Activated CD4-positive, alpha-beta T cell treated with anti-CD3 and anti-CD28 coated beads for 4 hours (primary cell): ENCODE measurements around the gene SLC25A24.
"Not testable (repeated sequence)": the region's sequence is repeated elsewhere in the genome, so short reads cannot be mapped to it uniquely, and the experiment has no call there.

Experiments
- DNase-seq, 2 donors: peaks; one replicate each; pipeline ENCODE4 v3.0.0-alpha.2; 2020

Gene SLC25A24

DNA sequence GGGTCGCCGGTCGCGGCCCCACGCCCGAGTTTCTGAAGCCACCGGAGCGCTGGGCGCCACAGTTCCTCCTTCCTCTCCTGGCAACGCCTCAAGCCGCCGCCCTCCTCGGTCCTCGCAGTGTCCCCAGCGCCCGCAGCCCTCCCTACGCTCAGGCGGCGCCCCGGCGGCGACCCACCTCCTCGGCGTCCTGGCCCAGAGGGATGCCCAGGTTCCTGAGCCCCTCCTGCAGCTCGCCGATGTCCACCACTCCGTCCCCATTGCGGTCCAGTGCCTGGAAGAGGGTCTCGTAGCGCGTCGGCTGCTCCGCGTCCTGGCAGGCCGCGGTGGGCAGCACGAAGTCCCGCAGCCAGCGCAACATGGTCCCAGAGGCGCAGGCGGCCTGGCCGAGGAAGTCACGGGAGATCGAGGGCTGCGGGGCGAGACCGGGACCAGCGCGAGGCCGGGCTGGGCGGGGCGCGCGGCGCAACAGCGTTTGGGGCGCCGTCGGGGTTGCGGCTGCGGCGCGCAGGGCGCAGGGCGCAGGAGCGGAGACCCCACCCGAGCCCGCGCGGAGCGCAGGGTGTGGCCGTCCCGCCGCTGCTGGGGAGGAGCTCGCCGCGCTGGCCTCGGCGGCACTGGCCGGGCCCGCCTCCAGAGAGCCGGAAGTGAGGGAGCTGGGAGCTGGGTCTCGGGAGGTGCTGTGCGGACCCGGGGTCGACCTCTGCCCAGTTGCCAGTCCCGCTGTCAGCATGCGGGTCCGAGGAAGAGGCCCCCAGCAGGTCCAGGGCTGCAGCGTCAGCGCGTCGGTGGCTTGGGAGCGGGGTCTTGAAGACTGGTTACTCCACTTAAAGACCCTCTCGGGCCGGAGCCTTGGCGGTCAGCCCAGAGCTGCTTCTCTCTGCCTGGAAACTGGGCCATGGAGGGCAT lies at the start of gene SLC25A24:
SLC25A24 (minus strand) TSS at position 563 of the 906 bp plus-strand sequence; CDS start at position 358, 205 bp downstream.
- peak; percentile 52 to 62 for DNase-seq

DNA sequence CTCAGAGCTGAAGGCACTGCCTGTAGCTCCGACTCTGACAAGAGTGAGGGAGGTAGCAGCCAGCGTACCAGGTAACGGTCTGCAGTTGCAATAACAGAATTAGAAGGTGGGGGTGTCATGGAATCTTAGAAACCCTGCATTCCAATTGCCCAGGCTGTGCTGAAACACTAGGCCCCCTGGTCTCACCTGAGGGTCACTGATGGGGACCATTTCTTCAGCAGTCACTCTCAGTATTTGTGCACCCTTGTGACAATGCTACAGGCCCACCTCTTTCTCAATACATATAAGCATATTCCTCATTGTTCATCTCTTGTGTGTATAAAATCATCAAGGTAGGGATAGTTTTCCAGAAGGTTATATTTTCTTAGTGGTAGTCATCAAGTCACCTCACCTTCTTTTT lies 43.8 kb upstream of the SLC25A24 start, which contains the start of gene NBPF4:
NBPF4 (minus strand) TSS at position 101 of the 400 bp plus-strand sequence. CDS start 315 bp downstream, outside the sequence.
- not testable (repeated sequence) for DNase-seq

DNA sequence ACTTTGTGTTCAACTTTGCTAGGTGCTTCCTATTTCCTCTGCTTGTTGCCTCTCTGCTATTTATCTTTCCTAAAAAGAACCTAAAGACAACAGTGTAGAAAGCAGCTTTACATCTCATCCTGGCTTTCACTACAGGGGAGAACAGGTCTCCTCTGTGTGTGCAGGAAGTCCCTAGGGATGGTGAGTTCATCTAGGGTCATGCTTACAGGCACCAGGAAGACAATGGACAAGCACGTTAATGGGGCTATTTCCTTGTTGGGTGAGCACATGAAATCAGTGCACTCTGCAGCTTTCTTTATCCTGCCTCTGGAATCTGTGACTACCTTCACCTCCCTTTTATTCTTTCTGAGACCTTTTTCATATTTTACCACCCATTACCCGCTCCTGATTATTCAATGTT lies 39.3 kb upstream of the SLC25A24 start:
- DNase-seq = not testable (repeated sequence)

DNA sequence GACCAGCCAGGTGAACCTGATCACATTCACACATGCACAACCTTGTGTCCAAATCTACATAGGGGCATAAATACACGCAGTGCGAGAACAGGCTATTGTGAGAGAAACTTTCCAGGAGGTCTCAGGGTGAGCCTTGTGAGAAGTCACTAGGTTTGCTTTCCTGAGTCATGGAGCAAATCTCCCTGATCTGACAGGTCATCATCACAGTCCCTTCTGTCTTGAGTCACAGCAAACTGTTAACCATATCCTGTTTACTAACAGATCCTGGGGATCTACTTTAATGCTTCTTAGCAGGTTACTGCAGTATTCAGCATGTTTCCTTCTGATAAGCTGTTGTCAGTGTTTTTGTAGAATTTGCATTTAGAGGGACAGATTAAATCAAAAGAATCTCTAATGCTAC lies 35.2 kb upstream of the SLC25A24 start:
- not testable (repeated sequence) for DNase-seq

DNA sequence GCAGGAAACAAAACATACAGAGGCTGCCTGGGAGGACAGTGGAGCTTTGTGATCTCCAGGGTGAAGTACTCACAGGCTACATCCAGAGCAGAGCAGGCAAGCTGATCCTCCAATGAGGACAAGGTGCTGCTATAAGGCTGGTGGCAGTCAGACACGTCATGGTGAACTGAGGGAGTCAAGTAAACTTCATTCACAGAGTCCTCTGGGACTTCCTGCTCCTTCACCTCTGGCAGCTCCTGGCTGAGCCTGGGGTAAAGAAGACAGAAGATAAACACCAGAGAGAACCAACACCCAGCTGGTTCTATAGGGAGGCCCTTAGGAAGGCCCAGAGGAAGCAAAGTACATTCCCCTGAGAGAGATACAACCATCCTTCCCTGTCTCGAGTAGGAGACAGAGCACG lies 32.0 kb upstream of the SLC25A24 start:
- not testable (repeated sequence) for DNase-seq

DNA sequence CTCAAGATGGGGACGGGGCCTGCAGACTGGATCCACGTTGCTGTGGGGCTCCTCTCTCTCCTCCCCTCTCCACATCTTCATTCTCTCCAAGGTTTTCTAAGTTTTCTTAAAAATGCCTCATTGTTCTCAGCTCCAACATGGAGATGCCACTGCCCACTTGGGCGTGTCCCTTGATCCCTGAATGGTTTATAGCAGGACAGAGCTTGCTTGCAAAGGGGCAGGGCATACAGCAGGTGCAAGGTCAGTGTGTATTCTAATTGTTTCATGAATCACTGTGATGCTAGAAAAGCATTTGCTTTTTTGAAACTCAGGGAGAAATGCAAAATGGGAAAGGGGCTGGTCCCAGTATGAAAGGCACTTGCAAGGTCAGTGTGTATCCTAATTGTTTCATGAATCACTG lies 29.8 kb upstream of the SLC25A24 start:
- DNase-seq = not testable (repeated sequence)

DNA sequence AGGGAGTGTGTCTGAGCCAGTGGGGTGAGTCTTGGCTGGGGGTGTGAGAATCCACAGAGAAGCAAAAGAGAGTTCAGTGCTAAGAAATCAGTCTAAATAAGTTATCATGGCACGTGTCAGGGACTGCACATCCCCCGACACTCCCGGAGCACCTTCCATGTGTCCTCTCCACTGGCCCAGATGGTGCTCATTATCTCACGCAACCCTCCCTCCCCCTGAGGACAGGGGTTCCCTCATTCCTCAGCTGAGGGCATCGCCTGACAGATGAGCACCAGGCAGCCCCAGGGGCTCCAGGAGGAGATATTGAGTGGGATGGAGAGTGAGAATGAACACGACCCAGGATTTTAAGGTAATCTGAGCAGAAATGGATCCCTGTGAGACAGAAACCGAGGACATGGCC lies 27.6 kb upstream of the SLC25A24 start:
- not testable (repeated sequence) for DNase-seq

DNA sequence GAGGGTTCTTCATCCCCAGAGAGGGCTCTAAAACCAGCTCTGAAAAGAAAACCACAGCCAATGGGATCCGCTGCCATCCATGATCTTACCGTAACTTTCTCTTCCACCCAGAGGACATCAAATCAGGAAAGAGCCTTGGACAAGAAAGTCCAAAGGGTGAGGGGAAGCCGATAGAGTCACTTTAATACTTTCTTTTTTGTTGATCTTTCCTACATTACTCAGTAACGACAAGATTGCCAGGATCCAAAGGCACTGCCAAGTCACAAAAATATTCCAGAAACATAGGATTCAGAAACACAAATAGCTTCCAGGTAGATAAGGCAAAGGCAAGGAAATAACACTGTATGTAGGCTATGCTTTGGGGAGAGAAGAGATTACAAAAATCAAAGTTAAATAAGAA lies 26.7 kb upstream of the SLC25A24 start:
- DNase-seq = not testable (repeated sequence)

DNA sequence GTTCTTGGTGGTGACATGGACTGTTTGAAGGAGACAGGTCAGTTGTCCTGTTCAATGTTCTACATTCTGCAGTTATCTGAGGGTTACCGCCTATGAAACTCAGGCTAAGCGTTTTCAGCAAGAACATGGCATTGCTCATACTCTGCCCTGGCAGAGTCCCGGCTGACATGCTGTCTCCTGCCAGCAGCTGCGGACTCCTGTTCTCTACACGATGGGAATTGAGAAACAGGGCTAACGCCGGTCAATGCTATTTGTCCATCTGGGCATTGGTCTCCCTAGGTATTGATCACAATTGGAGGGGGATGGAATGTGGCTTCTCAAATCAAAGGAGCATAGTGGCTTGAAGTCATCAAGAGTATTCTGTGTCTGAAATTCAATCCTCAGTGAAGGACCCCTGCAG lies 23.1 kb upstream of the SLC25A24 start:
- not testable (repeated sequence) for DNase-seq

DNA sequence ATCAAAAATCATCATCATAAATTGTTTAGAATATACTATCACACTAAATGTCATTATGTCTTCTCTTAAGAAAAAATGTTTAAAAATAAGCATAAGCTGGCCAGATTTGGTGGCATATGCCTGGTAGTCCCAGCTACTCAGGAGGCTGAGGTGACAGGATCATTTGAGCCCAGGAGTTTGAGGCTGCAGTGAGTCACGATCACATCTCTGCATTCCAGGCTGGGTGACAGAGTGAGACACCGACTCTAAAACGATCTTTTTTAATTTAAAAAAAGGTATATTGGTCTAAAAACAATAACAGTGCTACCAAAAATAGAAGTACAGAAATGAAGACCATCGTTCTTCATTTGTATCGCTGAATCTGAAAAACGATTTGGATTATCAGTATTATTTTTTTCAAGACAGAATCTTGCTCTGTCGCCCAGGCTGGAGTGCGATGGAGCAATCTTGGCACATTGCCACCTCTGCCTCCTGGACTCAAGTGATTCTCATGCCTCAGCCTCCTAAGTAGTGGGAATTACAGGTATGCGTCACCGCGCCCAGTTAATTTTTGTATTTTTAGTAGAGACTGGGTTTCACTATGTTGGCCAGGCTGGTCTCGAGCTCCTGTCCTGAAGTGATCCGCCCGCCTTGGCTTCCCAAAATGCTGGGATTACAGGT lies 17.5 kb upstream of the SLC25A24 start:
- not testable (repeated sequence) for DNase-seq

DNA sequence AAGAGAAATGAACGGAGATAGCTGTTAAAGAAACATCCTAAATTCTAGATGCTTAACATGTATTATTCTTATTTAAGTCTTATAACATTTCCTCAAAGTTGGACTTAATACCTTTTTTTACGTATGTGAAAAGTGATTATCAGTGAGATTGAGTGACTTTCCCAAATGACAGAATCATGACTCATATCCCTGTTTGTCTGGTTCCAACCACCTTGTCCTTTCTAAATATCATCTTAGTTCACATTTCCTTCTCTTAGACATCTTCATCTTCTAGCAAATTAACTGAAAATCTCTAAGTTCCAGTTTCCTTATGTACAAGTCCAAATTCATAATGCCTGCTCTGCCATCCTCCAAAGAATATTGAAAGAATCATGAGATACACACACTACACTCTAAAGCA lies 16.9 kb upstream of the SLC25A24 start:
- DNase-seq = not testable (repeated sequence)

DNA sequence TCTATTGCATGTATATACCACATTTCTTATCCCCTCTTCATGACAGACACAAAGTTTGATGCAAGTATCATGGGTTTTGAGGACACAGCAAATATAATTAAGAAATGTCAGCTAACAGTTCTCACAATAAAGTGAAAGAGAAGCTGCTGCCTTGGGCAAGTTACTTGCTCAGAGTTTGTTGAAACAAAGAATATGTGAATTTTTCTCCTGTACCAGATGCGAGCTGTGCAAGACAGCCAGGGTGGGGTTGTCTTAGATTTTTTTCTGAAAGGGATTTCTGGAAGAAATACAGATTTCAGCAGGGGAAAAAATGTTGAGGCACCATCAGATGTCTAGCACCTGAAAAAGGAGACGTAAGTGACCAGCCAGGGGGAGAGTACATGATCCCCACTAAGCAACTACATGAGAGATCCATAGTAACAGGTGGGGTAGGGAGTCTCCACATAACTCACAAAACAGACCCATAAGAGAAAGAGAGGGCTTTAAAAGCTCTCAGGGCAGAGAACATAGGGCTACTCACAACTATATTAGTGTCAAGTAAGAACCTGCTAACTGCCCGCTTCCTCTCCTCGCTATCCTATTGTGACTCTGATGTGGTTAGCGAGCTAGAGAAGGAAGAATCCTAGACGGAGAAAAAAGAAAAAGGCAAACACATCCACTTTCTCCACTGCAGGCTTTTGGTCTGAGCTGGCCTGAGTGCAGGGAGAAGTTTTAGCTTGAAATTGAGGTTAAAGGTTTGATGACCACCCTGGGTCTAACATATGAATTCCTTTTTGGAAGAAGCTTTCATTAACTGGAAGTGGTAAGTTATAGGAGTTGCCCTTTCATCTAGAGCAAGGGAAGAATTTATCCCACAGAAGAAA lies 16.1 kb upstream of the SLC25A24 start:
- not testable (repeated sequence) for DNase-seq

DNA sequence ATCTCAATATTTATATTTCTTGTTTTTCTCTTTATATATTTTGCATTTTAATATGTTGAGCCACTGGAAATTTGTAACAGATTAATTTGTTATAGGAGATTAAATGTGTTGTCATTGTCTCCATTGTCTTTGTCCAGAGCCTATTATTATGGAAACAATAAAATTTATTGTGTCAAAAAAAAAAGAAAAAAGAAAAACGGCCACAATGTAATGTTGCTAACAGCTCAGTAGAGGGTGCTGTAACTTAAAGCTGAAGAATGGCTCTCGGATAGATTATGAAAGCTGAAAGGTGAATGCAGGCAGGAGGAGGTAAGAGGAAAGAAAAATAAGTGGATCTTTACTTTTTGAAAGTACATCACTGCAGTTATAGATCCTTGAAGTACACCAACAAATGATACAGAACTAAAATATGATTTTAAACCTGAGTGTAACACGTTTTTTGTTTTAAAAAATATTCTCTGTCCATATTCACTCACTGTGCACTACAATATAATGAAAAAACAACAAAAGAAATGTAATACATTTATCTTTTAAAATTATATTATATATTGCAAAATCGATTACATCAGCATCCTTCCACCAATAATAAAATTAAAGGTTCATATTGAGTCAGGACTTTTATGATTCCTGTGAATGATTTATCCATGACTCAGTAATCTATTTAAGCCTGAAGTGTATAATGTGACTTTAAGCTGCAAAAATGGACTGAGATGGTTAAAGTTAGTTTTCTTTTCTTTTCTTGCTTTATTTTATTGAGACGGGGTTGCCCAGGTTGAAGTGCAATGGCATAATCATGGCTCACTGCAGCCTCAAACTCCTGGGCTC lies 14.7 kb upstream of the SLC25A24 start:
- not testable (repeated sequence) for DNase-seq

DNA sequence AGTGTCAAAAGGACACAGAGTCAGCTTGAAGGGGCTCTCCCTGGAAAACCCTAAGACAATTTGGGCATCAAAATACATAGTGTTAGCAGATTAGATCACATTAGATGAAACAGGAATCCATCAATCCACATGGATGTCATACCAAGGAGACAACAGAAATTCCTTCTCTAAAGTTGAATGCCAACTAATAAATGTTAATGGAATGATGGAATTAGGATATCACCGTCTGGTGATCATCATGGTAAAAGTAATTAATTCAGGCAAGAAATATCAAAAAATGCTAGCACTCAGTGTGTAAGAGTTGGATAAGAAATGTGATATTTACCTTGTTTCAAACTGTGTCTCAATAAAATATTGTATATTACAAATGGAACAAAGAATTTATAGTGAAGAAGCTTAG lies 10.9 kb upstream of the SLC25A24 start:
- no peak for DNase-seq

DNA sequence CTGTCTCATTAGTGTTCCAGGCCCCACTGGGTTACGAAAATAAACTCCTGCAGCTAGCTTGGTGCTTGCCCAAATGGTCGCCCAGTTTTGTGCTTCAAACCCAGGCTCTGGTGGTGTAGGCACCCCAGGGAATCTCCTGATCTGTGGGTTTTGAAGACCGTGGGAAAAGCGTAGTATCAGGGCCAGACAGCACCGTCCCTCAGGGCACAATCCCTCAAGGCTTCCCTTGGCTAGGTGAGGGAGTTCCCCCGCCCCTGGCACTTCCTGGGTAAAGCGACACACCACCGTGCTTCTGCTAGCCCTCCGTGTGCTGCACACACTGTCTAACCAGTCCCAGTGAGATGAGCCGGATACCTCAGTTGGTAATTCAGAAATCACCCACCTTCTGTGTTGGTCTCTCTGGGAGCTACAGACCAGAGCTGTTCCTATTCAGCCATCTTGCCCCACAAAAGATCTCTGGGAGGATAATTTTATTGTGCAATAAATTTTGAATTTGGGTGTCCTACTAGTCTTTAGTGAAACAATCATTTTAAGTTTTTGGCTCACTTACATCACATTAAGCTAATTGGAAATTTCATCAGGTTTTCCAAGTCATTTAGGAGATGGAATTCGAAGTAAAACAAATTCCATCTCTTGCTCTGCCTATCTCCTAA lies 9.4 kb upstream of the SLC25A24 start:
- DNase-seq = no peak

DNA sequence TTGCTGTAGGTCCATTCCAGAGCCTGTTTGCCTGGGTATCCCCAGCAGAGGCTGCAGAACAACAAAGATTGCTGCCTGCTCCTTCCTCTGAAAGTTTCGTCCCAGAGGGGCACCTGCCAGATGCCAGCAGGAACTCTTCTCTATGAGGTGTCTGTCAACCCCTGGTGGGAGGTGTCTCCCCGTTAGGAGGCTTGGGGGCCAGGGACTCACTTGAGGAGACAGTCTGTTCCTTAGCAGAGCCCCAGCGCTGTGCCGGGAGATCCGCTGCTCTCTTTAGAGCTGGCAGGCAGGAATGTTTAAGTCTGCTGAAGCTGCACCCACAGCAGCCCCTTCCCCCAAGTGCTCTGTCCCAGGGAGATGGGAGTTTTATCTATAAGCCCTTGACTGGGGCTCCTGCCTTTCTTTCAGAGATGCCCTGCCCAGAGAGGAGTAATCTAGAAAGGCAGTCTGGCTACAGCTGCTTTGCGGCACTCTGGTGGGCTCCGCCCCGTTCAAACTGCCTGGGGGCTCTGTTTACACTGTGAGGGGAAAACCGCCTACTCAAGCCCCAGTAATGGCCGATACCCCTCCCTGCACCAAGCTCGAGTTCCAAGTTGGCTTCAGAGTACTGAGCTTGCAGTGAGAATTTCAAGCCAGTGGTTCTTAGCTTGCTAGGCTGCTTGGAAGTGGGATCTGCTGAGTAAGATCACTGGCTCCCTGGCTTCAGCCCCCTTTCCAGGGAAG lies 8.7 kb upstream of the SLC25A24 start:
- no peak for DNase-seq

DNA sequence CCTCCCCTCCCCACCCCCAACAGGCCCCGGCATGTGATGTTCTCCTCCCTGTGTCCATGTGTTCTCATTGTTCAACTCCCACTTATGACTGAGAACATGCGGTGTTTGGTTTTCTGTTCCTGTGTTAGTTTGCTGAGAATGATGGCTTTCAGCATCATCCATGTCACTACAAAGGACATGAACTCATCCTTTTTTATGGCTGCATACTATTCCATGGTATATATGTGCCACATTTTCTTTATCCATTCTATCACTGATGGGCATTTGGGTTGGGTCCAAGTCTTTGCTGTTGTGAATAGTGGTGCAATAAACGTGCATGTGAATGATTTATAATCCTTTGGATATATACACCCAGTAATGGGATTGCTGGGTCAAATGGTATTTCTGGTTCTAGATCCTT lies 3.4 kb upstream of the SLC25A24 start:
- DNase-seq = not testable (repeated sequence)

DNA sequence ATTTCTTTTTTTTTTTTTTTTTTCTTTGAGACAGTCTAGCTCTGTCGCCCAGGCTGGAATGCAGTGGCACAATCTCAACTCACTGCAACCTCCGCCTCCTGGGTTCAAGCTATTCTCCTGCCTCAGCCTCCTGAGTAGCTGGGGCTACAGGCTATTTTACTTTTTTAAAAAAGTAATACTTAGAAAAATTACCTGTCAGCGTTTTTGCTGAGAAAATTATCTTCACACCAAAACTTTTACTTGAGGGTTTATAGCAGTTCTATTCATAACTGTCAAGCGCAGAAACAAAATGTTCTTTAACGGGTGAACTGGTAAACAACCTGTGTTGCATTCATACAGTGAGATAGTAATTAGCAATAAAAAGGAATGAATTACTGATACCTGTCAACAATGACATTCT lies 1.5 kb upstream of the SLC25A24 start:
- DNase-seq = no peak

DNA sequence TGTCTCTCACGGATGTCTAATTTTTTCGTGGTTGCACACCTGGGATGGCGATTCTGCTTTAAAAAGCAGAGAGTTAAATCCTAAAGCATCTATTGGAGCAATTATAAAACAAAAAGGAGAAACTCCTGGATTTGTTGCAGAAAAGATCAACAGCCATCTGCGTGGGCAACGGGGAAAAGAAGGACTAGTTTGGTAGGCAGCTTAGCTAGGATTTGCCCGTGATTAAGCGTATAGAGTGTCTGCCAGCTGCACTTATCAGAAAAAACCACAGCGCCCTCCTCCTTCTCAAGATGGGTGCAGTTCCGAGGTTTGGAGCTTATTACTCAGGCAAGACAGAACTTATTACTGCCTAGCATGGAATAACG lies 526 bp upstream of the SLC25A24 start:
- peak; percentile 39 to 56 for DNase-seq

DNA sequence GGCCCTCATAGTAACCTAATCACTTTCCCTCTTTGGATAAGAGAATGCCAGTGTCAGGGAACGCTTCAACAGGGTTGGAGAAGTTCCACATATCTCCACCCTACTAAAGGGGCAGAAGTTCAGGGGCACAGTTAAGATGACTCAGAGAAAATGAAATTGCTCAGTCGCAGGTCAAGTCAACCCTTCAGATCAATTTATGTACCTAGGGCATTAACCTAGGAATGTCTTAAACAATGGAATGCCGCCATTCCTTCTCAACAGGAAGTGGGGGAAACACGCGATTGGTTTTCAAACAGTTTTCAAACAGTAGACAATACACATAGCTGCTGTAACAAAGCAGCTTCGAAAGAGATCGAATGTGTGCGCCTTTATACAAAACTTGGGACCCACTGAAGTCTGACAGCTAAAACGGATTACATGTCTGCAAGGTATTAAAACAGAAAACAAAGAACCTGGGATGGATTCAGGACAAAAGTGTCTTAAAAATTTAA lies 897 bp downstream of the SLC25A24 start:
- DNase-seq = no peak

DNA sequence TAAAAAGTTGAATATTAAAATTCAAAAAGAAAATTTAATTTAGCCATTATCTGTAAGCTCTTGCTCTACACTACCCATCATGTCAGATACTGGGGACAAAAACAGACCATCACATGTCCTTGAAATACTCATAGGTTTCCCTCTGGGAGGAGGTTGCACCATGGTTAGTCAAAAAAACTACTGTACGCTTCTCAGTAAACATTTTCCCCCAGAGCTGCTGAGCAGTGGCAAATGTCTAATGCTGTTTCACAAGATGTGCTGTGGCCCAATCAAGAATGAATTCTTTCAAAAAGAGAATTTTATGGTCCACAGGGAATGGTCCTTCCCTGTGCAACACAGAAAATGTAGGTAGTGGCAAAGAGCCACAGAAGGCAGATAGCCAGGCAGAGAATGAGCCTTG lies 6.1 kb downstream of the SLC25A24 start:
- no peak for DNase-seq
